Neural cell (in vitro differentiated cells): ENCODE data around the gene PKNOX2. TPM values are rescaled to one million over a fixed set of nuclear protein-coding genes. Genes with fewer than 3 reads are reported as not detected.

Experiments
- H2AFZ ChIP-seq: fragments of 200-600, 300-800 bp; sonication (generic), shearing (Covaris generic); 2 replicates; pipeline ENCODE4 v1.6.0; 2014; ENCODE audit warnings: low read depth, mild to moderate bottlenecking, antibody characterized with exemption, low read length, moderate library complexity
- H3F3A ChIP-seq: fragments of 200-600 bp; shearing (Covaris generic); 2 replicates; pipeline ENCODE4 v1.6.1; 2016; ENCODE audit warnings: mild to moderate bottlenecking, moderate library complexity, mixed read lengths, antibody characterized with exemption, low read length; ENCODE audit not compliant: insufficient read depth, poor library complexity, severe bottlenecking
- H3K27ac ChIP-seq: fragments of 200-600, 300-800 bp; sonication (generic), shearing (Covaris generic); 2 replicates; pipeline ENCODE4 v1.5.1; 2014; ENCODE audit warnings: mild to moderate bottlenecking, low read length, moderate library complexity
- H3K27me3 ChIP-seq: fragments of 300-800, 200-600 bp; sonication (generic), shearing (Covaris generic); 2 replicates; pipeline ENCODE4 v1.6.0; 2014; ENCODE audit warnings: mild to moderate bottlenecking, low read depth, low read length, moderate library complexity; ENCODE audit not compliant: insufficient read depth
- H3K36me3 ChIP-seq: fragments of 300-800, 200-600 bp; sonication (generic), shearing (Covaris generic); 2 replicates; pipeline ENCODE4 v1.5.1; 2014; ENCODE audit warnings: mild to moderate bottlenecking, antibody characterized with exemption, low read length, moderate library complexity; ENCODE audit not compliant: insufficient read depth
- H3K4me2 ChIP-seq: fragments of 300-800, 200-600 bp; sonication (generic), shearing (Covaris generic); 2 replicates; pipeline ENCODE4 v1.6.0; 2014; ENCODE audit warnings: mild to moderate bottlenecking, low read length
- H3K4me3 ChIP-seq: fragments of 300-800, 200-600 bp; sonication (generic), shearing (Covaris generic); 2 replicates; pipeline ENCODE4 v1.5.1; 2014; ENCODE audit warnings: mild to moderate bottlenecking, low read length, moderate library complexity
- H3K79me2 ChIP-seq: fragments of 200-600 bp; shearing (Covaris generic); replicated peaks from 2 replicates; pipeline ENCODE4 v1.6.0; 2014; ENCODE audit warnings: mild to moderate bottlenecking, low read length, moderate library complexity; ENCODE audit not compliant: insufficient read depth
- H3K9ac ChIP-seq: fragments of 300-800, 200-600 bp; sonication (generic), shearing (Covaris generic); 2 replicates; pipeline ENCODE4 v1.6.1; 2016; ENCODE audit warnings: mild to moderate bottlenecking, low read length, mixed read lengths
- H3K9me2 ChIP-seq: fragments of 200-600 bp; shearing (Covaris generic); 2 replicates; pipeline ENCODE4 v1.6.1; 2016; ENCODE audit warnings: mild to moderate bottlenecking, low read length, mixed read lengths; ENCODE audit not compliant: insufficient read depth
- H3K9me3 ChIP-seq: fragments of 200-600, 300-800 bp; sonication (generic), shearing (Covaris generic); 2 replicates; pipeline ENCODE4 v1.6.1; 2016; ENCODE audit warnings: mild to moderate bottlenecking, mixed run types, low read length, moderate library complexity, mixed read lengths
- H4K20me1 ChIP-seq: fragments of 200-600 bp; shearing (Covaris generic); 2 replicates; pipeline ENCODE4 v1.6.1; 2016; ENCODE audit warnings: mild to moderate bottlenecking, mixed run types; ENCODE audit not compliant: insufficient read depth
- EP300 ChIP-seq: fragments of 450-650 bp; conservative IDR thresholded peaks from 2 replicates; pipeline ENCODE4 v1.6.1; 2014; ENCODE audit warnings: antibody characterized with exemption, mild to moderate bottlenecking, moderate library complexity; ENCODE audit not compliant: poor library complexity, severe bottlenecking
- EZH2 ChIP-seq: fragments of 200-600, 300-800 bp; shearing (Covaris generic), sonication (generic); IDR thresholded peaks from 2 replicates; pipeline ENCODE4 v1.6.1; 2014; ENCODE audit warnings: antibody characterized with exemption, low read length, borderline replicate concordance, mild to moderate bottlenecking; ENCODE audit not compliant: insufficient read depth, poor library complexity, severe bottlenecking
- MXI1 ChIP-seq: fragments of 450-650 bp; conservative IDR thresholded peaks from 2 replicates; pipeline ENCODE4 v1.6.1; 2014; ENCODE audit warnings: antibody characterized with exemption, mild to moderate bottlenecking; ENCODE audit not compliant: poor library complexity, severe bottlenecking
- POLR2AphosphoS5 ChIP-seq: IDR thresholded peaks from 2 replicates; pipeline ENCODE4 v1.6.1; 2012
- RAD21 ChIP-seq: fragments of 450-650 bp; conservative IDR thresholded peaks from 2 replicates; pipeline ENCODE4 v1.6.1; 2014; ENCODE audit warnings: antibody characterized with exemption, mild to moderate bottlenecking, moderate library complexity
- SMC3 ChIP-seq: fragments of 450-650 bp; conservative IDR thresholded peaks from 2 replicates; pipeline ENCODE4 v1.6.1; 2014; ENCODE audit warnings: antibody characterized with exemption, mild to moderate bottlenecking, moderate library complexity; ENCODE audit not compliant: poor library complexity
- TAF1 ChIP-seq: IDR thresholded peaks from 2 replicates; pipeline ENCODE4 v1.6.1; 2012; ENCODE audit warnings: low read depth
- polyA plus RNA-seq: library from polyadenylated mRNA; depleted of rRNA; stranded (reverse); fragments of >200 nt; gene quantifications from 2 replicates; pipeline ENCODE4 v1.2.3, GENCODE V29; 2014
- TF ChIP-seq, protein P1 (sequence below): IDR thresholded peaks from 2 replicates; pipeline ENCODE4 v1.6.1; 2012; ENCODE audit warnings: borderline replicate concordance
- TF ChIP-seq, protein P2 (sequence below): fragments of 450-650 bp; IDR thresholded peaks from 2 replicates; pipeline ENCODE4 v1.5.1; 2014; ENCODE audit warnings: antibody characterized with exemption, mild to moderate bottlenecking, moderate library complexity; ENCODE audit not compliant: poor library complexity, severe bottlenecking

The PKNOX2 gene
- polyA plus RNA-seq, 1 donor from 2014 or later: 0.99 TPM

DNA sequence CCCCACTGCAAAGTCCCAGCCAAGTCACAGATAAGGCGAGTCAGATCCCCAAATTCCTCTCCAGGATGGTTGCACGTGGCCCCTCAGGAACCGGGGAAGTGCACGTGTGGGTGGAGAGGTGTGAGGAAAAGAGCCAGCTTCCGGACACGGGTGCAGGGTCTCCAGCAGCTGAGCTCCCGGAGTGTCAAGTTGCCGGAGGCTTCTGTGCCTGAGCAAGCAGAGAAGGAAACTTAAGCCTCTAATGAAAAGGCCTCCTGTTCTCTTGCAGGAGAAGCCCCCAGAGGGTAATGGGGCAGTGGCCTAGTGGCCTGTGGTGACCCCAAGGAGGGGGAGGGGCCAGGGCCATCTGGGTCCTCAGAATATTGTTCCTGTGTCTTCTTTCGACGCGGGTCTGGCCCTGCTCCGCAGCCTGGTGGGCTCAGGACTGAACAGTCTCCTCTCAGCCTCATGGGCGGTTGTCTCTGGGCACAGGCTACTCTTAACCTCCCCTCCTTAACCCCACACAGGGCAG is 183.6 kb downstream of the PKNOX2 start:
- Histone ChIP-seq H3K36me3 (no peaks in the 10 kb centered on the region), H3K79me2 (no peaks in the 10 kb centered on the region), H2AFZ (no peak overlapping the region), H3K27ac (no peak overlapping the region), H4K20me1 (no peaks in the 10 kb centered on the region), H3K9ac (no peak overlapping the region), H3K4me3 (no peak overlapping the region), H3K27me3 (no peaks in the 10 kb centered on the region), H3K9me2 (no peaks in the 10 kb centered on the region), H3K9me3 (no peaks in the 10 kb centered on the region), H3K4me2 (no peak overlapping the region), H3F3A (no peaks in the 10 kb centered on the region)
- TF ChIP-seq SMC3: no peak
- TF ChIP-seq, protein P1, sequence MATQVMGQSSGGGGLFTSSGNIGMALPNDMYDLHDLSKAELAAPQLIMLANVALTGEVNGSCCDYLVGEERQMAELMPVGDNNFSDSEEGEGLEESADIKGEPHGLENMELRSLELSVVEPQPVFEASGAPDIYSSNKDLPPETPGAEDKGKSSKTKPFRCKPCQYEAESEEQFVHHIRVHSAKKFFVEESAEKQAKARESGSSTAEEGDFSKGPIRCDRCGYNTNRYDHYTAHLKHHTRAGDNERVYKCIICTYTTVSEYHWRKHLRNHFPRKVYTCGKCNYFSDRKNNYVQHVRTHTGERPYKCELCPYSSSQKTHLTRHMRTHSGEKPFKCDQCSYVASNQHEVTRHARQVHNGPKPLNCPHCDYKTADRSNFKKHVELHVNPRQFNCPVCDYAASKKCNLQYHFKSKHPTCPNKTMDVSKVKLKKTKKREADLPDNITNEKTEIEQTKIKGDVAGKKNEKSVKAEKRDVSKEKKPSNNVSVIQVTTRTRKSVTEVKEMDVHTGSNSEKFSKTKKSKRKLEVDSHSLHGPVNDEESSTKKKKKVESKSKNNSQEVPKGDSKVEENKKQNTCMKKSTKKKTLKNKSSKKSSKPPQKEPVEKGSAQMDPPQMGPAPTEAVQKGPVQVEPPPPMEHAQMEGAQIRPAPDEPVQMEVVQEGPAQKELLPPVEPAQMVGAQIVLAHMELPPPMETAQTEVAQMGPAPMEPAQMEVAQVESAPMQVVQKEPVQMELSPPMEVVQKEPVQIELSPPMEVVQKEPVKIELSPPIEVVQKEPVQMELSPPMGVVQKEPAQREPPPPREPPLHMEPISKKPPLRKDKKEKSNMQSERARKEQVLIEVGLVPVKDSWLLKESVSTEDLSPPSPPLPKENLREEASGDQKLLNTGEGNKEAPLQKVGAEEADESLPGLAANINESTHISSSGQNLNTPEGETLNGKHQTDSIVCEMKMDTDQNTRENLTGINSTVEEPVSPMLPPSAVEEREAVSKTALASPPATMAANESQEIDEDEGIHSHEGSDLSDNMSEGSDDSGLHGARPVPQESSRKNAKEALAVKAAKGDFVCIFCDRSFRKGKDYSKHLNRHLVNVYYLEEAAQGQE: no peak
- TF ChIP-seq RAD21: no peak
- TF ChIP-seq EP300: no peak
- no peak for TF ChIP-seq POLR2AphosphoS5
- TF ChIP-seq EZH2: no peak
- TF ChIP-seq MXI1: no peak
- TF ChIP-seq, protein P2, sequence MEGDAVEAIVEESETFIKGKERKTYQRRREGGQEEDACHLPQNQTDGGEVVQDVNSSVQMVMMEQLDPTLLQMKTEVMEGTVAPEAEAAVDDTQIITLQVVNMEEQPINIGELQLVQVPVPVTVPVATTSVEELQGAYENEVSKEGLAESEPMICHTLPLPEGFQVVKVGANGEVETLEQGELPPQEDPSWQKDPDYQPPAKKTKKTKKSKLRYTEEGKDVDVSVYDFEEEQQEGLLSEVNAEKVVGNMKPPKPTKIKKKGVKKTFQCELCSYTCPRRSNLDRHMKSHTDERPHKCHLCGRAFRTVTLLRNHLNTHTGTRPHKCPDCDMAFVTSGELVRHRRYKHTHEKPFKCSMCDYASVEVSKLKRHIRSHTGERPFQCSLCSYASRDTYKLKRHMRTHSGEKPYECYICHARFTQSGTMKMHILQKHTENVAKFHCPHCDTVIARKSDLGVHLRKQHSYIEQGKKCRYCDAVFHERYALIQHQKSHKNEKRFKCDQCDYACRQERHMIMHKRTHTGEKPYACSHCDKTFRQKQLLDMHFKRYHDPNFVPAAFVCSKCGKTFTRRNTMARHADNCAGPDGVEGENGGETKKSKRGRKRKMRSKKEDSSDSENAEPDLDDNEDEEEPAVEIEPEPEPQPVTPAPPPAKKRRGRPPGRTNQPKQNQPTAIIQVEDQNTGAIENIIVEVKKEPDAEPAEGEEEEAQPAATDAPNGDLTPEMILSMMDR: no peak
- no peak for TF ChIP-seq TAF1

DNA sequence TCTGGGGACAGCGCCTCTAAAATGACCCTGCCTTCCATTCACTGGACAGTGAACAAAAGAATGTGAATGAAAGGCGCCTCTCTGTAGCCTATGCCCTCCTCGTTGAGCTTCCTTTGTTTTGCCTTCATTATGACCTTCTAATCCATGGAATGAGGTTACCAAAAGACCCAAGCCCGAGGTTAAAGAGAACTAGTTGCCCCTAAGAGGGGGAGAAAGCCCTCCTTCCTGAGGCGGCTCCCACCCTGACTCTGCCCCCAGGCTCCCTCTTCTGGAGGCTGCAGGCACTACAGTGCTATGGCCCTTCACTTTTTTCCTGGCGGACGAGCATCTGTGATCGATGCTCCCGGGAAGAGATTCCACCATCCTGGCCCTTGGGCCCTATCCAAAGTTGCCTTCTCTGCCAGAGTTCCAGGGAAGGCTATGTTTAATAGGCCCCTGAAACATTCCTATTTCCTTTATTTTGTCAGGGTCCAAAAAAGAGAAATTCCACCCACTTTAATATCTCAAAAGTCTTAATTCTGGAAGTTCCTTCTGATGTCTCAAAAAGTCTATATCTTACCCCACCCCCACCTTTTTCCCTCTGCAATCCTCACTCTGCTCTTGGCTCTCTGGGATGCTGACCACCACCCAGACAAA is 184.2 kb downstream of the PKNOX2 start:
- H3F3A ChIP-seq: no peaks in the 10 kb centered on the region
- H3K9ac ChIP-seq: no peak overlapping the region
- no peak overlapping the region for H3K27ac ChIP-seq
- H3K9me3 ChIP-seq: no peaks in the 10 kb centered on the region
- TF ChIP-seq EZH2 (no peak), POLR2AphosphoS5 (no peak), SMC3 (peak; percentile 96), MXI1 (no peak), RAD21 (peak; percentile 88), TAF1 (no peak), EP300 (no peak)
- TF ChIP-seq, protein P1: peak; percentile 23
- TF ChIP-seq, protein P2: peak; percentile 92
- no peak overlapping the region for H3K4me2 ChIP-seq
- no peaks in the 10 kb centered on the region for H3K36me3 ChIP-seq
- H3K79me2 ChIP-seq: no peaks in the 10 kb centered on the region
- no peak overlapping the region for H2AFZ ChIP-seq
- no peaks in the 10 kb centered on the region for H3K27me3 ChIP-seq
- H3K9me2 ChIP-seq: no peaks in the 10 kb centered on the region
- H3K4me3 ChIP-seq: no peak overlapping the region
- no peaks in the 10 kb centered on the region for H4K20me1 ChIP-seq
